B cell (primary cell): Measurements from ENCODE around the gene SYNJ1. TPM values are rescaled to one million over a fixed set of nuclear protein-coding genes. Genes with fewer than 3 reads are reported as not detected.

Source experiments
- ATAC-seq: fragments of 200-7000 bp; cut with Tn5 transposase; one replicate; pipeline ENCODE4 v1.10.0; 2021; ENCODE audit warnings: low read depth, mild to moderate bottlenecking, moderate number of reproducible peaks, moderate library complexity
- CTCF ChIA-PET: fragments of 350-600 bp; sonication (Branson Sonifier 250); formaldehyde crosslinking; loops from one replicate; lab custom pipeline; 2021; ENCODE audit warnings: antibody characterized with exemption, inconsistent platforms; lab: Charles Lee
- POLR2A ChIA-PET: fragments of 350-600 bp; sonication (Branson Sonifier 250); formaldehyde crosslinking; loops from one replicate; lab custom pipeline; 2021; ENCODE audit warnings: antibody characterized with exemption; lab: Charles Lee
- DNase-seq: peaks from one replicate; pipeline ENCODE4 v3.0.0; 2013
- H2AFZ ChIP-seq: 2 replicates; pipeline ENCODE4 v1.6.1; 2012; ENCODE audit warnings: mild to moderate bottlenecking, low read depth, low read length; ENCODE audit not compliant: insufficient read depth, poor library complexity, severe bottlenecking
- H3K27ac ChIP-seq, 2 donors: 1 replicate in 1 of 2; 2 replicates in 1 of 2; pipeline ENCODE4 v1.5.1; 2012 to 2013; ENCODE audit warnings: low read length in 2 of 2, mild to moderate bottlenecking in 2 of 2, moderate library complexity in 1 of 2
- H3K27me3 ChIP-seq, 4 experiments: fragments of 200-600 bp in 1 of 4; sonication (generic) in 1 of 4; replicated peaks in 1 of 4; 1 replicate in 2 of 4; 2 replicates in 2 of 4; pipeline versions ENCODE4 v1.6.1 to v1.7.0; 2013 to 2016; ENCODE audit warnings: low read length in 3 of 4, mild to moderate bottlenecking in 2 of 4, mixed read lengths in 1 of 4, moderate library complexity in 1 of 4; ENCODE audit not compliant: insufficient read depth in 4 of 4, control insufficient read depth in 3 of 4; ENCODE audit errors: control extremely low read depth in 1 of 4
- H3K36me3 ChIP-seq, 2 experiments: replicated peaks in 1 of 2; 1 replicate in 1 of 2; 2 replicates in 1 of 2; pipeline versions ENCODE4 v1.6.1 to v1.7.1; 2013; ENCODE audit warnings: low read length in 1 of 2; ENCODE audit not compliant: insufficient read depth in 2 of 2, control insufficient read depth in 1 of 2; ENCODE audit errors: control extremely low read depth in 1 of 2, extremely low read depth in 1 of 2
- H3K4me1 ChIP-seq, 2 donors: fragments of 200-600 bp in 1 of 2; sonication (generic) in 1 of 2; 1 replicate in 1 of 2; 2 replicates in 1 of 2; pipeline versions ENCODE4 v1.5.1 to v1.6.1; 2013 to 2017; ENCODE audit warnings: low read length in 2 of 2; ENCODE audit not compliant: control insufficient read depth in 2 of 2, insufficient read depth in 2 of 2
- H3K4me2 ChIP-seq: replicated peaks from 2 replicates; pipeline ENCODE3; 2012; ENCODE audit warnings: mild to moderate bottlenecking, low read depth, low read length; ENCODE audit not compliant: poor library complexity, severe bottlenecking
- H3K4me3 ChIP-seq, 5 experiments: fragments of 200-600 bp in 1 of 5; sonication (generic) in 1 of 5; 1 replicate in 3 of 5; 2 replicates in 2 of 5; pipeline versions ENCODE4 v1.5.1 to v1.7.0; 2011 to 2016; ENCODE audit warnings: low read length in 4 of 5, mild to moderate bottlenecking in 4 of 5, low read depth in 2 of 5, control low read depth in 1 of 5, moderate library complexity in 1 of 5; ENCODE audit not compliant: insufficient read depth in 1 of 5; ENCODE audit errors: control extremely low read depth in 1 of 5, extremely low read depth in 1 of 5
- H3K79me2 ChIP-seq: fragments of 200-600 bp; sonication (generic); one replicate; pipeline ENCODE4 v1.6.0; 2016; ENCODE audit warnings: low read length; ENCODE audit not compliant: control insufficient read depth, insufficient read depth
- H3K9ac ChIP-seq: fragments of 200-600 bp; sonication (generic); 2 replicates; pipeline ENCODE4 v1.6.1; 2017; ENCODE audit warnings: mild to moderate bottlenecking, low read length, moderate library complexity
- H3K9me3 ChIP-seq, 3 donors: one replicate each; pipeline versions ENCODE4 v1.6.1 to v1.7.1; 2013; ENCODE audit warnings: low read length in 2 of 3; ENCODE audit not compliant: control insufficient read depth in 2 of 3, insufficient read depth in 1 of 3; ENCODE audit errors: control extremely low read depth in 1 of 3
- H4K20me1 ChIP-seq: 2 replicates; pipeline ENCODE4 v1.6.0; 2012; ENCODE audit warnings: mild to moderate bottlenecking, low read length; ENCODE audit not compliant: insufficient read depth, control insufficient read depth, poor library complexity, severe bottlenecking
- H3K27ac Mint-ChIP-seq: one replicate; pipeline ENCODE4 v1.8.0; 2021; ENCODE audit warnings: mixed read lengths
- H3K27me3 Mint-ChIP-seq: one replicate; pipeline ENCODE4 v1.8.0; 2021; ENCODE audit warnings: mixed read lengths
- H3K4me1 Mint-ChIP-seq: one replicate; pipeline ENCODE4 v1.8.0; 2021; ENCODE audit warnings: mixed read lengths
- H3K4me3 Mint-ChIP-seq: one replicate; pipeline ENCODE4 v1.8.0; 2021; ENCODE audit warnings: mixed read lengths
- H3K9me3 Mint-ChIP-seq: one replicate; pipeline ENCODE4 v1.8.0; 2022; ENCODE audit warnings: mixed read lengths; ENCODE audit not compliant: insufficient read depth
- CTCF ChIP-seq: fragments of 200-600 bp; IDR thresholded peaks from one replicate; pipeline ENCODE4 v1.8.0; 2022; ENCODE audit warnings: antibody characterized with exemption, mild to moderate bottlenecking
- EZH2 ChIP-seq: IDR thresholded peaks from 2 replicates; pipeline ENCODE4 v1.6.1; 2012; ENCODE audit warnings: borderline replicate concordance, low read depth, mild to moderate bottlenecking, moderate library complexity, low read length; ENCODE audit not compliant: insufficient read depth, poor library complexity, severe bottlenecking
- WGBS: methylation state at CpG from one replicate; pipeline ENCODE4 v1.1.5; 2013; ENCODE audit warnings: missing lambda C conversion rate; ENCODE audit not compliant: insufficient coverage; 5-methylcytosine and 5-hydroxymethylcytosine counted together
- intact Hi-C: fragments of 100-400 bp; cut with micrococcal nuclease; formaldehyde crosslinking; loops from one replicate; pipeline ENCODE4 v1.10.0; 2022
- polyA plus RNA-seq: library from polyadenylated mRNA; depleted of rRNA; stranded (reverse); fragments of >200 nt; gene quantifications from 2 replicates; pipeline ENCODE4 v1.2.3, GENCODE V29; 2012
- total RNA-seq, 2 donors: library from RNA; stranded (reverse); fragments of 120-200 nt in 1 of 2; gene quantifications; 1 replicate in 1 of 2; 2 replicates in 1 of 2; pipeline versions ENCODE4 v1.2.3 to v1.2.4, GENCODE V29; 2013 to 2022

Gene SYNJ1
- total and polyA plus RNA-seq, 2 donors (not counting 1 experiment from before 2014, with no cell fraction given) = 2.2 to 9.4 TPM

GRCh38 chr21:32604464-32604863 is 123.3 kb downstream of the SYNJ1 start:
- Histone ChIP-seq H3K4me2 (no peak overlapping the region), H3K36me3 (peaks cover 11 to 68% of the 10 kb centered on the region in 2 experiments), H3K79me2 (peaks cover 26% of the 10 kb centered on the region), H3K4me3 (no peak overlapping the region), H3K27me3 (no peaks in the 10 kb centered on the region), H2AFZ (no peak overlapping the region), H3K9me3 (no peaks in the 10 kb centered on the region), H3K9ac (no peak overlapping the region), H3K4me1 (no peaks in the 10 kb centered on the region), H4K20me1 (peaks cover 6% of the 10 kb centered on the region), H3K27ac (no peak overlapping the region)
- Mint-ChIP-seq H3K9me3 (no peaks in the 10 kb centered on the region), H3K4me1 (peaks cover 4% of the 10 kb centered on the region), H3K27ac (no peak overlapping the region), H3K27me3 (no peaks in the 10 kb centered on the region), H3K4me3 (no peak overlapping the region)
- ChIA-PET CTCF (interaction anchor here (1.2 kb wide), 1 partner anchor 22 kb away, joined by 3 read pairs; no protein-coding TSS in a partner anchor), POLR2A (no interaction called here)
- DNase-seq (no peak), ATAC-seq (no peak)
- no peak for TF ChIP-seq CTCF
- no peak for TF ChIP-seq EZH2
- intact Hi-C loops = loop anchor here (5.0 kb wide), 1 partner anchor 737 kb away; no protein-coding TSS in a partner anchor
- 98% methylated on average over 8 of the region's 8 CpGs for WGBS

GRCh38 chr21:32603131-32603530 is 124.7 kb downstream of the SYNJ1 start:
- Mint-ChIP-seq H3K4me1 (peaks cover 4% of the 10 kb centered on the region), H3K27me3 (no peaks in the 10 kb centered on the region), H3K9me3 (no peaks in the 10 kb centered on the region), H3K4me3 (no peak overlapping the region), H3K27ac (no peak overlapping the region)
- Histone ChIP-seq H3K4me1 (no peaks in the 10 kb centered on the region), H3K4me3 (no peak overlapping the region), H3K36me3 (peaks cover 13 to 67% of the 10 kb centered on the region in 2 experiments), H3K27me3 (no peaks in the 10 kb centered on the region), H3K4me2 (no peak overlapping the region), H3K9ac (no peak overlapping the region), H3K27ac (no peak overlapping the region), H3K79me2 (peaks cover 20% of the 10 kb centered on the region), H4K20me1 (peaks cover 6% of the 10 kb centered on the region), H3K9me3 (no peaks in the 10 kb centered on the region), H2AFZ (no peak overlapping the region)
- DNase-seq (no peak), ATAC-seq (no peak)
- TF ChIP-seq CTCF (no peak), EZH2 (no peak)
- ChIA-PET POLR2A (no interaction called here), CTCF (no interaction called here)
- intact Hi-C loops = loop anchor here (5.0 kb wide), 1 partner anchor 736 kb away; no protein-coding TSS in a partner anchor
- 97% methylated on average over 8 of the region's 8 CpGs for WGBS
